IMR-90 (cell line): ENCODE measurements around the gene RBBP6. TPM values are rescaled to one million over a fixed set of nuclear protein-coding genes. Genes with fewer than 3 reads are reported as not detected.

ENCODE experiments used
- ATAC-seq: fragments of 200-7000 bp; cut with Tn5 transposase; 2 replicates; pipeline ENCODE4 v1.9.1; 2020; ENCODE audit warnings: low read depth, mild to moderate bottlenecking, moderate library complexity
- BruUV-seq: library from RNA; stranded (reverse); fragments of 400-500 nt; replicated peaks from 2 replicates; lab custom pipeline; 2021; lab: Mats Ljungman, UMichigan
- CTCF ChIA-PET: fragments of 300-600 bp; formaldehyde crosslinking; extraction: SDS; loops from one replicate; lab custom pipeline; 2021; ENCODE audit warnings: antibody characterized with exemption; lab: Yijun Ruan, JAX
- POLR2A ChIA-PET: fragments of 300-600 bp; sonication (Branson Sonifier 250); formaldehyde crosslinking; loops from one replicate; lab custom pipeline; 2022; ENCODE audit warnings: antibody characterized with exemption; ENCODE audit not compliant: unreplicated experiment; lab: Charles Lee
- DNase-seq: peaks from one replicate; pipeline ENCODE4 v3.0.0; 2013
- H2AFZ ChIP-seq: replicated peaks from 2 replicates; pipeline ENCODE3; 2013; ENCODE audit warnings: low read length, mild to moderate bottlenecking; ENCODE audit not compliant: poor library complexity
- H2AK5ac ChIP-seq: 2 replicates; pipeline ENCODE4 v1.6.1; 2013; ENCODE audit warnings: low read depth, low read length, inconsistent platforms
- H2AK9ac ChIP-seq: replicated peaks from 2 replicates; pipeline ENCODE3; 2013; ENCODE audit warnings: mild to moderate bottlenecking, low read depth, low read length, moderate library complexity; ENCODE audit not compliant: poor library complexity
- H2BK120ac ChIP-seq: 2 replicates; pipeline ENCODE4 v1.6.1; 2013; ENCODE audit warnings: low read depth, low read length, inconsistent platforms
- H2BK15ac ChIP-seq: 3 replicates; pipeline ENCODE4 v1.6.1; 2013; ENCODE audit warnings: low read depth, low read length, inconsistent platforms
- H2BK20ac ChIP-seq: 2 replicates; pipeline ENCODE4 v1.6.1; 2013; ENCODE audit warnings: low read depth, mild to moderate bottlenecking, inconsistent platforms, low read length, moderate library complexity
- H2BK5ac ChIP-seq: 2 replicates; pipeline ENCODE4 v1.6.1; 2013; ENCODE audit warnings: mild to moderate bottlenecking, low read depth, low read length, inconsistent platforms; ENCODE audit not compliant: poor library complexity, severe bottlenecking
- H3K14ac ChIP-seq: replicated peaks from 2 replicates; pipeline ENCODE4 v1.6.1; 2013; ENCODE audit warnings: low read depth, low read length, inconsistent platforms
- H3K18ac ChIP-seq: 2 replicates; pipeline ENCODE4 v1.6.1; 2013; ENCODE audit warnings: low read depth, low read length, control low read depth
- H3K23ac ChIP-seq: 2 replicates; pipeline ENCODE4 v1.6.1; 2013; ENCODE audit warnings: low read depth, low read length, inconsistent platforms
- H3K27ac ChIP-seq: 2 replicates; pipeline ENCODE4 v1.5.1; 2013; ENCODE audit warnings: mild to moderate bottlenecking, control low read depth, low read length; ENCODE audit not compliant: insufficient read depth
- H3K27me3 ChIP-seq: 2 replicates; pipeline ENCODE4 v1.6.1; 2013; ENCODE audit warnings: low read length; ENCODE audit not compliant: control insufficient read depth, insufficient read depth
- H3K36me3 ChIP-seq: 2 replicates; pipeline ENCODE4 v1.6.1; 2013; ENCODE audit warnings: low read length, mixed read lengths; ENCODE audit not compliant: control insufficient read depth, insufficient read depth
- H3K4ac ChIP-seq: 2 replicates; pipeline ENCODE4 v1.6.1; 2013; ENCODE audit warnings: low read depth, low read length, inconsistent platforms
- H3K4me1 ChIP-seq: 2 replicates; pipeline ENCODE4 v1.6.1; 2013; ENCODE audit warnings: low read length, mixed read lengths; ENCODE audit not compliant: control insufficient read depth, insufficient read depth
- H3K4me2 ChIP-seq: 2 replicates; pipeline ENCODE4 v1.6.1; 2013; ENCODE audit warnings: low read depth, mild to moderate bottlenecking, control low read depth, low read length, moderate library complexity
- H3K4me3 ChIP-seq: 2 replicates; pipeline ENCODE4 v1.5.1; 2013; ENCODE audit warnings: low read depth, mild to moderate bottlenecking, control low read depth, low read length, moderate library complexity; ENCODE audit not compliant: insufficient read depth
- H3K56ac ChIP-seq: 2 replicates; pipeline ENCODE4 v1.6.1; 2013; ENCODE audit warnings: low read length, inconsistent platforms; ENCODE audit not compliant: insufficient read depth; ENCODE audit errors: extremely low read depth
- H3K79me1 ChIP-seq, 2 experiments: 2 replicates each; pipeline ENCODE4 v1.6.1; 2013; ENCODE audit warnings: low read length in 2 of 2, inconsistent platforms in 1 of 2, low read depth in 1 of 2
- H3K9ac ChIP-seq: 2 replicates; pipeline ENCODE4 v1.6.1; 2013; ENCODE audit warnings: low read depth, low read length, control low read depth
- H3K9me1 ChIP-seq: 2 replicates; pipeline ENCODE4 v1.6.1; 2013; ENCODE audit warnings: low read length, inconsistent platforms; ENCODE audit not compliant: insufficient read depth
- H3K9me3 ChIP-seq: 2 replicates; pipeline ENCODE4 v1.6.1; 2013; ENCODE audit warnings: low read length; ENCODE audit not compliant: control insufficient read depth, insufficient read depth
- H4K20me1 ChIP-seq: 2 replicates; pipeline ENCODE4 v1.6.1; 2013; ENCODE audit warnings: low read length, inconsistent platforms; ENCODE audit not compliant: insufficient read depth
- H4K5ac ChIP-seq: 2 replicates; pipeline ENCODE4 v1.6.1; 2013; ENCODE audit warnings: mild to moderate bottlenecking, low read depth, low read length, control low read depth
- H4K8ac ChIP-seq, 2 experiments: 2 replicates each; pipeline ENCODE4 v1.6.1; 2013; ENCODE audit warnings: low read depth in 2 of 2, low read length in 2 of 2, control low read depth in 1 of 2, inconsistent platforms in 1 of 2
- H4K91ac ChIP-seq: 2 replicates; pipeline ENCODE4 v1.6.1; 2013; ENCODE audit warnings: low read depth, low read length, inconsistent platforms; ENCODE audit not compliant: insufficient read depth
- BHLHE40 ChIP-seq: fragments of 150-350 bp; IDR thresholded peaks from 2 replicates; pipeline ENCODE4 v1.6.1; 2016; ENCODE audit warnings: mild to moderate bottlenecking, low read depth, low read length
- CEBPB ChIP-seq: IDR thresholded peaks from 2 replicates; pipeline ENCODE4 v1.6.1; 2012; ENCODE audit warnings: low read depth, low read length, improper control_type of control experiment
- CHD1 ChIP-seq: IDR thresholded peaks from 2 replicates; pipeline ENCODE4 v1.6.1; 2012; ENCODE audit warnings: low read depth, low read length, improper control_type of control experiment
- MAFK ChIP-seq: IDR thresholded peaks from 2 replicates; pipeline ENCODE4 v1.6.1; 2012; ENCODE audit warnings: low read depth, low read length, improper control_type of control experiment
- MAZ ChIP-seq: IDR thresholded peaks from 2 replicates; pipeline ENCODE4 v1.6.1; 2012; ENCODE audit warnings: low read depth, mild to moderate bottlenecking, low read length, improper control_type of control experiment, moderate library complexity, borderline replicate concordance
- POLR2A ChIP-seq: IDR thresholded peaks from 2 replicates; pipeline ENCODE4 v1.6.1; 2012; ENCODE audit warnings: mild to moderate bottlenecking, low read depth, low read length
- RAD21 ChIP-seq: IDR thresholded peaks from 2 replicates; pipeline ENCODE4 v1.6.1; 2012; ENCODE audit warnings: low read length, improper control_type of control experiment
- RCOR1 ChIP-seq: IDR thresholded peaks from 2 replicates; pipeline ENCODE4 v1.6.1; 2012; ENCODE audit warnings: mild to moderate bottlenecking, low read length, improper control_type of control experiment; ENCODE audit not compliant: insufficient replicate concordance
- WGBS, 2 experiments: methylation state at CpG; one replicate each; pipeline versions ENCODE4 v1.1.5 to v1.1.7; 2013; ENCODE audit warnings: missing lambda C conversion rate in 2 of 2; ENCODE audit not compliant: insufficient read length in 1 of 2; ENCODE audit errors: extremely low coverage in 2 of 2; 5-methylcytosine and 5-hydroxymethylcytosine counted together
- dilution Hi-C: fragments of 300-500 bp; cut with HindIII; formaldehyde crosslinking; loops from one replicate; pipeline ENCODE4 v1.14.3; 2018; ENCODE audit warnings: low sequenced_read_pairs; ENCODE audit not compliant: unreplicated experiment
- in situ Hi-C: fragments of 300-500 bp; cut with MboI; formaldehyde crosslinking; loops from 3 replicates; pipeline ENCODE4 v1.14.3; 2019; ENCODE audit warnings: low sequenced_read_pairs, inconsistent platforms, mixed read lengths
- intact Hi-C: fragments of 100-400 bp; cut with micrococcal nuclease; formaldehyde crosslinking; loops from 2 replicates; pipeline ENCODE4 v1.10.0; 2022
- polyA plus RNA-seq, 3 experiments: library from polyadenylated mRNA; depleted of rRNA; stranded (reverse); fragments of >200 nt; gene quantifications; 2 replicates each; pipeline ENCODE4 v1.2.3, GENCODE V29; 2012; ENCODE audit warnings: low replicate concordance in 1 of 3
- total RNA-seq: library from RNA; depleted of rRNA; stranded (reverse); fragments of >200 nt; gene quantifications from 2 replicates; pipeline ENCODE4 v1.2.3, GENCODE V29; 2012

RBBP6 gene
- total and polyA plus RNA-seq, 2 of the 4 experiments (the other 2 are of a cell fraction) = 7.2 to 17.8 TPM

- H2BK5ac ChIP-seq = no peak overlapping the region
- H3K9me3 ChIP-seq = no peaks in the 10 kb centered on the region
- H3K4ac ChIP-seq = no peak overlapping the region
- ChIA-PET POLR2A (no interaction called here), CTCF (interaction anchor here (1.1 kb wide), 1 partner anchor 47 kb away, joined by 3 read pairs; no protein-coding TSS in a partner anchor)
- no TSS peak for BruUV-seq
- H3K27me3 ChIP-seq = no peaks in the 10 kb centered on the region; the same call in 1 of the 2 replicates
- H4K20me1 ChIP-seq = no peaks in the 10 kb centered on the region
- H3K14ac ChIP-seq = no peak overlapping the region
- H2BK15ac ChIP-seq = no peak overlapping the region
- no peaks in the 10 kb centered on the region for H3K36me3 ChIP-seq
- no peaks in the 10 kb centered on the region for H3K79me1 ChIP-seq
- TF ChIP-seq BHLHE40 = no peak
- TF ChIP-seq RAD21 = no peak
- TF ChIP-seq MAZ = no peak
- TF ChIP-seq CHD1 = no peak
- TF ChIP-seq CEBPB = no peak
- no peak for TF ChIP-seq POLR2A
- TF ChIP-seq MAFK = no peak
- TF ChIP-seq RCOR1 = no peak
- no peak overlapping the region for H2AK5ac ChIP-seq
- H3K4me3 ChIP-seq = no peak overlapping the region
- in situ Hi-C loops (no loop called here), intact Hi-C loops (loop anchor here (2.0 kb wide), 1 partner anchor 60 kb away; no protein-coding TSS in a partner anchor), dilution Hi-C loops (no loop called here)
- no peak overlapping the region for H3K23ac ChIP-seq
- H2BK20ac ChIP-seq = no peak overlapping the region
- no peaks in the 10 kb centered on the region for H3K4me1 ChIP-seq
- no peak overlapping the region for H3K56ac ChIP-seq
- no peak overlapping the region for H3K27ac ChIP-seq
- H2BK120ac ChIP-seq = no peak overlapping the region
- H3K9ac ChIP-seq = no peak overlapping the region
- H3K4me2 ChIP-seq = no peak overlapping the region
- no peak overlapping the region for H4K8ac ChIP-seq
- H3K9me1 ChIP-seq = no peaks in the 10 kb centered on the region
- H4K5ac ChIP-seq = no peak overlapping the region
- no peak overlapping the region for H2AK9ac ChIP-seq
- H2AFZ ChIP-seq = no peak overlapping the region
- DNase-seq (no peak), ATAC-seq (no peak)
- H3K18ac ChIP-seq = no peak overlapping the region
- H4K91ac ChIP-seq = no peak overlapping the region
- WGBS, 2 experiments = 83% methylated on average over 1 of the region's 8 CpGs; no CpG with 5 or more reads in 1 of the 2 experiments
Measured at GRCh38 chr16:24598777-24599437, 59.5 kb downstream of the RBBP6 start.
